GM13976 (cell line): ENCODE measurements around the gene CD300E.
"Not testable (repeated sequence)": the region's sequence is repeated elsewhere in the genome, so short reads cannot be mapped to it uniquely, and the experiment has no call there.

Experiments used
- DNase-seq: peaks from one replicate; pipeline ENCODE4 v3.0.0; 2012; ENCODE audit warnings: low spot score
- CTCF ChIP-seq: IDR thresholded peaks from 2 replicates; pipeline ENCODE4 v1.5.1; 2012; ENCODE audit warnings: borderline replicate concordance, mild to moderate bottlenecking; ENCODE audit not compliant: insufficient read depth; ENCODE audit errors: extremely low read depth, missing control alignments, control extremely low read depth
- in situ Hi-C: fragments of 300-500 bp; cut with MboI; formaldehyde crosslinking; loops from one replicate; pipeline ENCODE4 v1.12.0; 2022; ENCODE audit warnings: low sequenced_read_pairs, mixed read lengths, inconsistent platforms; ENCODE audit not compliant: unreplicated experiment

The CD300E gene

GRCh38 chr17:74584292-74585060 is 39.1 kb downstream of the CD300E start:
- no peak for DNase-seq
- in situ Hi-C loops: no loop called here
- TF ChIP-seq CTCF: no peak

GRCh38 chr17:74582633-74583032 is 40.9 kb downstream of the CD300E start:
- in situ Hi-C loops: no loop called here
- DNase-seq: no peak
- TF ChIP-seq CTCF: no peak

- in situ Hi-C loops: no loop called here
- TF ChIP-seq CTCF: no peak
- DNase-seq: no peak
These were observed 43.6 kb downstream of the CD300E start for GRCh38 chr17:74579900-74580299.

GRCh38 chr17:74578979-74579378 is 44.6 kb downstream of the CD300E start:
- TF ChIP-seq CTCF: no peak
- DNase-seq: no peak
- in situ Hi-C loops: no loop called here

GRCh38 chr17:74574489-74575142 is 48.9 kb downstream of the CD300E start:
- TF ChIP-seq CTCF: no peak
- in situ Hi-C loops: no loop called here
- no peak for DNase-seq

GRCh38 chr17:74573635-74574034 is 49.9 kb downstream of the CD300E start:
- in situ Hi-C loops, DNase-seq: not testable (repeated sequence)

- no peak for DNase-seq
- TF ChIP-seq CTCF: no peak
- in situ Hi-C loops: no loop called here
These were observed 50.4 kb downstream of the CD300E start for GRCh38 chr17:74573169-74573568.
